Ectodermal cell (in vitro differentiated cells): ENCODE measurements around the gene KCNK16.

Source experiments
- H3K27ac ChIP-seq: 2 replicates; pipeline ENCODE4 v1.7.0; 2013; ENCODE audit warnings: mild to moderate bottlenecking, low read depth, low read length; ENCODE audit not compliant: insufficient read depth, poor library complexity, severe bottlenecking
- H3K27me3 ChIP-seq: 2 replicates; pipeline ENCODE4 v1.7.0; 2013; ENCODE audit warnings: mild to moderate bottlenecking, low read length; ENCODE audit not compliant: insufficient read depth, control insufficient read depth, poor library complexity, severe bottlenecking
- H3K36me3 ChIP-seq: one replicate; pipeline ENCODE4 v1.7.0; 2013; ENCODE audit warnings: low read length; ENCODE audit not compliant: control insufficient read depth, insufficient read depth
- H3K4me1 ChIP-seq: one replicate; pipeline ENCODE4 v1.7.0; 2013; ENCODE audit warnings: low read length; ENCODE audit not compliant: control insufficient read depth, insufficient read depth
- H3K4me3 ChIP-seq: 2 replicates; pipeline ENCODE4 v1.7.0; 2013; ENCODE audit warnings: low read depth, low read length, control low read depth; ENCODE audit not compliant: insufficient read depth
- H3K9me3 ChIP-seq: 2 replicates; pipeline ENCODE4 v1.7.0; 2013; ENCODE audit warnings: mild to moderate bottlenecking, low read length, moderate library complexity; ENCODE audit not compliant: control insufficient read depth
- WGBS, 2 experiments: methylation state at CpG; one replicate each; pipeline ENCODE4 v1.1.7; 2013; ENCODE audit warnings: missing lambda C conversion rate in 2 of 2; 5-methylcytosine and 5-hydroxymethylcytosine counted together

Gene KCNK16

DNA sequence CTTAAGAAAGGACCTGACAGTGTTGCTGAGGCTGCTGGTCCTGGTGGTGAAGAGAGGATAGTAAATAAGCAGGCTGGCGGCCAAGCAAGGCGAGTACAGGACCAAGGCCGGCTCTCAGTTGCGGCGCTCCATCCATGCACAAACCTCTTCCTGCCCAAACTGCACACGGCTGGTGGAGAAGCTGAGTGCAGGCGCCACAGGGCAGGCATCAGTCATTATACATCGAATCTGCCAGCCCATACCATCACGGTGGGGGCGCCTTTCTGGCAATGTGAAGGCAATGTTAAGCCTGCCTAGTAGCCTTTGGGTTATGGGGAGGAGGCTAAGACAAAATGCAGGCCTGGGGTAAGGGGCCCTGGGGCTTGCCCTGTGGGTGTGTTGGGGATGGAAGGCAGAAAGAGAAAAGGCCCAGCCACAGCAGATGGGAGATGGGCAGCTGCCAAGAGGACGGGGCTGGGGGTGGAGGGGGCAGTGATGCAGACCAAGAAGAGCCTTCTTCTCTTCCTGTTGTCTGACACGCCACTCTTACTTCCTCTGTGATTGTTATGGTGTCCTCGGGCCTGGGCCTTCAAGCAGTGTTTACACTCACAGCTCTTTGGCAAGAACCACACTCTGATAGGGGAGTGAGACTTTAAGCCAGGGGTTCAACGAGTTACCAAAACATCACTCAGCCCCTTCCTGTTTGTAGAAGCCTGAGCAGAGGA, 20.3 kb upstream of the KCNK16 start:
- H3K27me3 ChIP-seq: no peaks in the 10 kb centered on the region
- 92 to 95% methylated on average over 14 of the region's 14 CpGs for WGBS, 2 experiments

DNA sequence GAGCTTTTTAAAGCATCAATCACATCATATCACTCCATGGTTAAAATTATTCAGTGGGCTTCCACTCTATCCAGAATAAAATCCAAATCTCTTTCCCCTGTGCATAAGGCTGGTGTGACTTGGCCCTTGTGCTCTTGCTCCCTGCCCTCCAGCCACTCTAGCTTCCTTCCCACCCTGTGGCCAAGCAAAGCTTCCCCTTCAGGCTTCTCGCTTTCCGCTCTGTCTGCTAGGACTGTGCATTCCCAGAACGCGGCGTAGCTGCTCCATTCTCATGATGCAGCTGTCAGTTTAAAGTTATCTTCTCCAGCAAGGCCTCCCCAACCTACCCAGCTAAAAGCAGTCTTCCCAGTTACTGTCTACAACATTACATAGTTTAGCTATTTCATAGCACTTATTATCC, 19.4 kb upstream of the KCNK16 start:
- WGBS, 2 experiments: 93 to 95% methylated on average over 5 of the region's 5 CpGs
- Histone ChIP-seq H3K27ac (no peak overlapping the region), H3K36me3 (no peaks in the 10 kb centered on the region), H3K27me3 (no peaks in the 10 kb centered on the region), H3K4me1 (peaks cover 7% of the 10 kb centered on the region), H3K4me3 (no peak overlapping the region), H3K9me3 (no peaks in the 10 kb centered on the region)

More for the DNA sequence above, 20.3 kb upstream of the KCNK16 start:
- H3K9me3 ChIP-seq: no peaks in the 10 kb centered on the region
- H3K27ac ChIP-seq: no peak overlapping the region
- H3K4me1 ChIP-seq: peaks cover 7% of the 10 kb centered on the region
- no peaks in the 10 kb centered on the region for H3K36me3 ChIP-seq
- no peak overlapping the region for H3K4me3 ChIP-seq

DNA sequence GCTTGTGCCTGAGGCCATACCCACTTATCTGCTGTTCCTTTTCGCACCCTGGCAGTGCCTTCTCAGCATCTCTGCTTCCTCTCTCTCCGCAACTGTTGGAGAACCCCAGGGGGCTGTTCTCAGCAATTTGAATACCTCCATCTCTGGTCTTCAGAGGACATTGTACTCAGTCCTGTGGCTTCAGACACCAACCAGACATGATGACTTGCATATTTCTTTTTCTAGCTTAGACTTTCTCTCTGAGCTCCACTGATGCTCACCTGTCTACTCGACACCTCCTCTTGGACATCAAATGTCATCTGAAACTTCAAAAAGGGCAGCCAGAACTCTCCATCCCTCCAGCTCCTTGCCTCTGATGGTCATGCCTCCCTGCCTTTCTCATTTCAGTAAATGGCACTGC, 18.9 kb upstream of the KCNK16 start:
- H3K4me3 ChIP-seq: no peak overlapping the region
- no peak overlapping the region for H3K27ac ChIP-seq
- no peaks in the 10 kb centered on the region for H3K36me3 ChIP-seq
- H3K4me1 ChIP-seq: peaks cover 7% of the 10 kb centered on the region
- 85 to 88% methylated on average over 3 of the region's 3 CpGs for WGBS, 2 experiments
- H3K9me3 ChIP-seq: no peaks in the 10 kb centered on the region
- H3K27me3 ChIP-seq: no peaks in the 10 kb centered on the region

DNA sequence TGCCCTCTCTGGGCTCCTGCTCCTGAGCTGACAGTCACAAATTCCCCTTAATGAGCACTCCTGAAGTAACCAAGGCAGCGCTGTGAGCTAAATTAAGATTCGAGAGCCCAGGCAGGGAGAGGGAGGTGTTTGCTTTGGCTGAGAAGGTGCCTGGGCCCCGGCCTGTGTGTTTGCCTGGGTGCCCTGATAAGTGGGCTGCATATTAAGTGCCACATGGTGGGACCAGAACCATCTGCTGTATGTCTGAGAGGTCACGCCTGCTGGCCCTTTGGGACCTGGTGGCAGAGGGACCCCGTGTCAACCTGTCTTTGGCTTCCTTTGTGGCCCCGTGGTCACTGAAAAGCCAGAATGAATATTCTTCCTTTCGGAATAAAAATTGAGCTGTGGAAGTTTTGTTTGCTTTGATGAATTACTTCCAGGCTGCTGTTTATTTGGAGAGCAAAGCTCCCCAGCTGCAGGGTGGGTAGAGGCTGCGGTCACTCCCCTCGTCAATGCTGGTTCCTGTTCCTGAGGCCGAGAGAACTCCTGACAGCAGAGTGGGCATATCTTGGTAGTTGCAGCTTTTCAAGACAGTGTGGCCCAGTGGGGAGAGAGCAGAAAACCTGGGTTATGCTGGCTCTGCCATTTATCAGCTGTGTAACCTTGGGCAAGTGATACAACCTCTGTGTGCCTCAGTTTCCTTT, 17.5 kb upstream of the KCNK16 start:
- Histone ChIP-seq H3K4me1 (peaks cover 7% of the 10 kb centered on the region), H3K36me3 (no peaks in the 10 kb centered on the region), H3K9me3 (no peaks in the 10 kb centered on the region), H3K4me3 (no peak overlapping the region), H3K27ac (no peak overlapping the region), H3K27me3 (no peaks in the 10 kb centered on the region)
- WGBS, 2 experiments: 87% methylated on average over 10 of the region's 10 CpGs

DNA sequence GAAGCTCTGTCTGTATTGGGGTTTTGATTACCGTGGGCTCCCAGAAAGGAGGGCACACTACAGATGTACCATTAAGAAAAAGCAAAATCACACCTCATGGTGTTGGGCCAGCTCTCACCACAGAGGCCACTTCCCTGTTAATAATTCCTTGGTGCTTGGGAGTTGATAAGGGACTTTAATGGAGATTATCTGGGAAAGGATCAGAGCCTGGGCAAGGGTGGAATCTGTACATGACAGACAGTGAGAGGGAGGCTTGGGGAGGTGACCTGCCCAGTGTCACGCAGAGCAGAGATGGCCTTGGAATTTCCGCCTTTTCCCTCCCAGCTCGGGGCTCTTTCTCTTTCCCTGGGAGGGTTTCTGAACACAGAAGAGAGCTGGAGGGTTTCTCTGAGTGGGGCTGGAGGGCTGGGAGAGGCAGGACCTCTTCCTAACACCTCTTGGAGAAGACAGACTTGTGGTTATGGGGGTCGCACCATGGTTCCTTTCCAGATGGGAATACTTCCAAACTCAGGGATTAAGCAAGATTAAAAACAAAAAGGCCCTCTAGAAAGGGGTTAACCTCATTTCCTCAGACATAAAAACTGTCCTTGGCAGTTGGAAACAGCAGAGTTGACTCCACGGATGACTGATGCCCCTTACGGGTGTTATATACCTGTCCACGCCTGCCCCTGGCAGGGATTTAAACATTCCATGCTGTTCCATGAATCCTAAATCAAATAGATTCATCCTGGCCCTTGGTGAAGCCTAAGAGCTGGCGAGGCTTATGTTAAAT, 16.8 kb upstream of the KCNK16 start:
- peaks cover 7% of the 10 kb centered on the region for H3K4me1 ChIP-seq
- H3K27ac ChIP-seq: no peak overlapping the region
- H3K27me3 ChIP-seq: no peaks in the 10 kb centered on the region
- H3K4me3 ChIP-seq: no peak overlapping the region
- no peaks in the 10 kb centered on the region for H3K9me3 ChIP-seq
- WGBS, 2 experiments: 84 to 85% methylated on average over 9 of the region's 9 CpGs
- no peaks in the 10 kb centered on the region for H3K36me3 ChIP-seq

DNA sequence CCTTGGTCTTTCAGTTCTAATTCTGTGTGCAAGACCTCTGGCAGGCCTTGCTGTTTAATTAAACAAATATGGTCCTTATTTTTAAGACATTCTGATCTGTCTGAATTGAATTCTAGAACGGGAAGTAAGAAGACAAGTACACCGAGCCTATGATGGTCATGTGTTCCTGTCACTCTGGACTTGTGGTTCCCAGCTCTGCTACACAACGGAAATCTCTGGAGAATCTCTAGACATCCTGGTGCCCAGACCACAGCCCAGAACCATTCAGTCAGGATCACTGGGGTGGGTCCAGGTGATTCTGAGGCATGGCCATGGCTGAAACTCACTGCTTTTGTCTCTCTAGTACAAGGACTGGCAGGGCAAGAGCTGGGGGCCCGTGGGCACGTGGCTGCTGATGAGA, 15.9 kb upstream of the KCNK16 start:
- Histone ChIP-seq H3K4me1 (peaks cover 4% of the 10 kb centered on the region), H3K27ac (no peak overlapping the region), H3K4me3 (no peak overlapping the region), H3K9me3 (no peaks in the 10 kb centered on the region), H3K36me3 (no peaks in the 10 kb centered on the region), H3K27me3 (no peaks in the 10 kb centered on the region)
- 94 to 95% methylated on average over 5 of the region's 5 CpGs for WGBS, 2 experiments

DNA sequence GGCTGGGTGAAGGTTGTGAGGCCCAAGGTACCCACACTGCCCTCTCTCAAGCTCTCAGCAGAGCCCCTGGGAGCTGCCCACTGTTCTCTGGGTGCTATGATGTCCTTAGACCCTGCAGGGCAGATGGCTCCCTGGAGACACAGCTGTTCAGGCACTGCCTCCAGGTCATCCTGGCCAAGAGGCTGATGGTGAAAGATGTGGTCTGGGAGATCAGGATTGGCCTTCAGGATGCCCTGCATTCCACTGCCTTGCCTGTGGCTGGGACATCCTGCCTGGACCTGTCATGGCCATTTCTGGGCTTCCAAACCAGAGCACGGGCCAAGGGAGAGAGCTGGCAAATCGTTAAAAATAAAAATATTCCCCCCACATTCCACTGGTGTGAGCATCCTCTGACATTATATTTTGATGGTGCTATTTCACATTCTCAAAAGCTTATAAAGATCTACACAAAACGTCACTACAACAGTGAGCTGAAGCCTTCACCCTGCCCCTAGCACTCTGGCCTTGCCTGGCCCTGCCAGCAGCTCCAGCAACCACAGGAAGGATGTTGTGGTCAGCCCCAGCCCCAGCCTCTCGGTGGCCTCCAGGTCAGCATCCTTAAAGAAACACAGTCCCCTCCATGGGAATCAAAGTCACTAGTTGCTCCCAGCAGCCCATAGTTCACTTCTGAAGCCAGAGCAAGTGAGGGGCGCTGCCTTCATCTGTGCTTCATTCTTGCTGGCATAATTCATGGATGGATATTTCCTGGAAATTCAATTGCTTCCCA, 13.5 kb upstream of the KCNK16 start:
- H3K9me3 ChIP-seq: no peaks in the 10 kb centered on the region
- 84 to 86% methylated on average over 5 of the region's 5 CpGs for WGBS, 2 experiments
- no peak overlapping the region for H3K27ac ChIP-seq
- no peaks in the 10 kb centered on the region for H3K4me1 ChIP-seq
- no peak overlapping the region for H3K4me3 ChIP-seq
- H3K27me3 ChIP-seq: no peaks in the 10 kb centered on the region
- no peaks in the 10 kb centered on the region for H3K36me3 ChIP-seq

DNA sequence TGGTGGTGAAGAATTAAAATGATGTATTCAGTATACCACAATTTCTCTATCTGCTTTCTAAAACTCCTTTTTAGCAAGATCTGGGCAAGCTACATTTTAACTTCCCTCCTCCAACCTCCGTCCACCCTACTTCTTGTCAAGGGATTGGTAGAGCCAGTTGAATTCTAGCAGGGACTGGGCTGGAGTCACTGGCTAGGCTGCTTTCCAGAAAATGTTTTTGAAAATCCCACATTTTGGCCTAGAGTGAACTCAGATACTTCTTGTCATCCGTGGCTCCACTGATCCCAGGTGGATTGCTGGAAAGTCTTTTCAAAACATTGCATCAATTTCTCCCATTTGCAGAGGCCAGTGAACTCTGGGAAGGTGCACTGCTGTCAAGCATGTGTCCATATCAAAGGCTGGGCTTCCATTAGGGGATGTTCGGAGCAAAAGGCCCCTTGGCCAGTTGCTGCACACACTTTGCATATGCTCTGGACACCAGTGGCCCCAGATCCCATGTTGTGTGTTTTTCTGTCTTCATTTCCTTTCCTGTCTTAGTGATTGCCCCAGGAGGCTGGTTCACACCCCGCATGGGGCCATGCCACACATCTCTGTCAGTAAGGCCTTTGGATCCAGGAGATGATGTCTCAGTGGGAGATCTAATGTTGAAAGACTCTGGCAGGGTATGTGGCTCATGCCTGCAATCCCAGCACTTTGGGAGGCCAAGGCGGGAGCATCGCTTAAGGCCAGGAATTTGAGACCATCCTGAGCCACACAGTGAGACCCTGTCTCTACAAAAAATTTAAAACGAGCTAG, 11.3 kb upstream of the KCNK16 start:
- H3K9me3 ChIP-seq: no peaks in the 10 kb centered on the region
- 85 to 92% methylated on average over 7 of the region's 7 CpGs for WGBS, 2 experiments
- no peak overlapping the region for H3K4me3 ChIP-seq
- H3K4me1 ChIP-seq: no peaks in the 10 kb centered on the region
- no peak overlapping the region for H3K27ac ChIP-seq
- no peaks in the 10 kb centered on the region for H3K27me3 ChIP-seq
- no peaks in the 10 kb centered on the region for H3K36me3 ChIP-seq

DNA sequence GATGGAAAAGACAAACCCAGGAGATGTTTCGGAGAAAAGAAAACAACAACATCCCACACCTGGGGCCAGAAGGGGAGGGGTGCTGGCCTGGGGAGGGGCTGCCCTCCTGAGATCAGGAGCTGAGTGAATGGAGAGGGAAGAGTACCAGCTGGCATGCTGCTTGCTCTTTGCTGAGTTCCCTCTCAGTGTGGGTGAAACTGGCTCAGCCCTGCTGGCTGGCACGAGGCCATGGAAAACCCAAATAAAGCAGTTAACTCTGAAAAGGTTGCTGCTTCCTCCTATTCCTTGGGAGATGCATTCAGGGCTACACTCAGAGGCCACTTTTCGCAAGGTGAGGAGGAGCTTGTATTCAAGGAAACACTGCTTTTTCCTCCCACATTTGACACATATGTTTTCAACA, 8.0 kb upstream of the KCNK16 start:
- no peak overlapping the region for H3K4me3 ChIP-seq
- no peaks in the 10 kb centered on the region for H3K9me3 ChIP-seq
- no peak overlapping the region for H3K27ac ChIP-seq
- no peaks in the 10 kb centered on the region for H3K36me3 ChIP-seq
- no peaks in the 10 kb centered on the region for H3K4me1 ChIP-seq
- WGBS, 2 experiments: 88% methylated on average over 2 to 3 of the region's 3 CpGs
- H3K27me3 ChIP-seq: no peaks in the 10 kb centered on the region
